HL-60 (cell line): ENCODE data around the gene DNAJC15.
"Not testable (repeated sequence)": the region's sequence is repeated elsewhere in the genome, so short reads cannot be mapped to it uniquely, and the experiment has no call there.

ENCODE experiments used
- DNase-seq, 2 experiments: peaks; one replicate each; pipeline ENCODE4 v3.0.0-alpha.2; 2010 to 2020; ENCODE audit warnings: low read depth in 1 of 2, low spot score in 1 of 2
- H3K27ac ChIP-seq: fragments of 250-450 bp; sonication (Bioruptor Pico); replicated peaks from 2 replicates; pipeline ENCODE4 v1.5.1; 2020; ENCODE audit warnings: mild to moderate bottlenecking, moderate library complexity
- H3K27me3 ChIP-seq: fragments of 250-450 bp; sonication (Bioruptor Pico); 2 replicates; pipeline ENCODE4 v1.5.1; 2021; ENCODE audit warnings: mild to moderate bottlenecking, moderate library complexity; ENCODE audit not compliant: insufficient read depth, poor library complexity, severe bottlenecking
- H3K4me3 ChIP-seq: replicated peaks from 2 replicates; pipeline ENCODE4 v1.5.1; 2011; ENCODE audit warnings: mild to moderate bottlenecking, control low read depth, low read length; ENCODE audit not compliant: insufficient read depth
- GABPA ChIP-seq: IDR thresholded peaks from 2 replicates; pipeline ENCODE4 v1.6.1; 2012; ENCODE audit warnings: low read depth
- POLR2AphosphoS5 ChIP-seq: IDR thresholded peaks from 2 replicates; pipeline ENCODE4 v1.6.1; 2012; ENCODE audit warnings: low read depth
- REST ChIP-seq: IDR thresholded peaks from 2 replicates; pipeline ENCODE4 v1.6.1; 2012; ENCODE audit warnings: low read depth; ENCODE audit not compliant: insufficient replicate concordance
- SPI1 ChIP-seq: IDR thresholded peaks from 2 replicates; pipeline ENCODE4 v1.6.1; 2012; ENCODE audit warnings: low read depth, mild to moderate bottlenecking, borderline replicate concordance
- TF ChIP-seq, protein P1 (sequence below): IDR thresholded peaks from one replicate; pipeline ENCODE4 v1.5.1; 2011; ENCODE audit warnings: low read length, control low read depth, inconsistent platforms; ENCODE audit not compliant: insufficient read depth

DNAJC15 gene

GRCh38 chr13:43058831-43059230 is 35.4 kb downstream of the DNAJC15 start:
- no peak overlapping the region for H3K4me3 ChIP-seq
- no peak for DNase-seq
- no peak overlapping the region for H3K27ac ChIP-seq
- no peak for TF ChIP-seq REST
- TF ChIP-seq, protein P1, sequence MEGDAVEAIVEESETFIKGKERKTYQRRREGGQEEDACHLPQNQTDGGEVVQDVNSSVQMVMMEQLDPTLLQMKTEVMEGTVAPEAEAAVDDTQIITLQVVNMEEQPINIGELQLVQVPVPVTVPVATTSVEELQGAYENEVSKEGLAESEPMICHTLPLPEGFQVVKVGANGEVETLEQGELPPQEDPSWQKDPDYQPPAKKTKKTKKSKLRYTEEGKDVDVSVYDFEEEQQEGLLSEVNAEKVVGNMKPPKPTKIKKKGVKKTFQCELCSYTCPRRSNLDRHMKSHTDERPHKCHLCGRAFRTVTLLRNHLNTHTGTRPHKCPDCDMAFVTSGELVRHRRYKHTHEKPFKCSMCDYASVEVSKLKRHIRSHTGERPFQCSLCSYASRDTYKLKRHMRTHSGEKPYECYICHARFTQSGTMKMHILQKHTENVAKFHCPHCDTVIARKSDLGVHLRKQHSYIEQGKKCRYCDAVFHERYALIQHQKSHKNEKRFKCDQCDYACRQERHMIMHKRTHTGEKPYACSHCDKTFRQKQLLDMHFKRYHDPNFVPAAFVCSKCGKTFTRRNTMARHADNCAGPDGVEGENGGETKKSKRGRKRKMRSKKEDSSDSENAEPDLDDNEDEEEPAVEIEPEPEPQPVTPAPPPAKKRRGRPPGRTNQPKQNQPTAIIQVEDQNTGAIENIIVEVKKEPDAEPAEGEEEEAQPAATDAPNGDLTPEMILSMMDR: no peak
- no peak for TF ChIP-seq POLR2AphosphoS5
- no peaks in the 10 kb centered on the region for H3K27me3 ChIP-seq

DNA sequence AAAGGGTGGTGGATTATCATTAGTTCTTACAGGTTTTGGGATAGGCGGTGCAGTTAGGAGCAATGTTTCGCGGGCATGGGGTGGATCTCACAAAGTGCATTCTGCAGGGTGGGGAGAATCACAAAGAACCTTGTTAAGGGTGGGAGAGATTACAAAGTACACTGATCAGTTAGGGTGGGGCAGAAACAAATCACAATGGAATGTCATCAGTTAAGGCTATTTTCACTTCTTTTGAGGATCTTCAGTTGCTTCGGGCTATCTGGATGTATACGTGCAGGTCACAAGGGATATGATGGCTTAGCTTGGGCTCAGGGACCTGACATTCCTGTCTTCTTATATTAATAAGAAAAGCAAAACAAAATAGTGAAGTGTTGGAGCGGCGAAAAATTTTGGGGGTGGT is 36.4 kb downstream of the DNAJC15 start:
- H3K27me3 ChIP-seq, H3K27ac ChIP-seq, DNase-seq, H3K4me3 ChIP-seq: not testable (repeated sequence)

DNA sequence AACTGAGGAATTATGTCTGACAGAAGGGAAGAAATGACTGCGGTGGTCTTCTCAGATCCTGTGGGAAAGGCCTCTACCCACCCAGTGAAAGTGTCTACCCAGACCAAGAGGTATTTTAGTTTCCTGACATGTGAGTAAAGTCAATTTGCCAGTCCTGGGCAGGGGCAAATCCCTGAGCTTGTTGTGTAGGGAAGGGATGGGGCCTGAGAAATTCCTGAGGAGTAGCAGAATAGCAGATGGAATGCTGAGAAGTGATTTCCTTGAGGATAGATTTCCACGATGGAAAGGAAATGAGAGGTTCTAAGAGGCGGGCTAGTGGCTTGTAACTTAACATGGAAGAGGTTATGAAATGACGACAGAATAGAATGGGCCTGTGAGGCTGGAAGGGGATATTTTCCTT is 37.4 kb downstream of the DNAJC15 start:
- not testable (repeated sequence) for H3K27ac ChIP-seq, H3K4me3 ChIP-seq, DNase-seq, H3K27me3 ChIP-seq

DNA sequence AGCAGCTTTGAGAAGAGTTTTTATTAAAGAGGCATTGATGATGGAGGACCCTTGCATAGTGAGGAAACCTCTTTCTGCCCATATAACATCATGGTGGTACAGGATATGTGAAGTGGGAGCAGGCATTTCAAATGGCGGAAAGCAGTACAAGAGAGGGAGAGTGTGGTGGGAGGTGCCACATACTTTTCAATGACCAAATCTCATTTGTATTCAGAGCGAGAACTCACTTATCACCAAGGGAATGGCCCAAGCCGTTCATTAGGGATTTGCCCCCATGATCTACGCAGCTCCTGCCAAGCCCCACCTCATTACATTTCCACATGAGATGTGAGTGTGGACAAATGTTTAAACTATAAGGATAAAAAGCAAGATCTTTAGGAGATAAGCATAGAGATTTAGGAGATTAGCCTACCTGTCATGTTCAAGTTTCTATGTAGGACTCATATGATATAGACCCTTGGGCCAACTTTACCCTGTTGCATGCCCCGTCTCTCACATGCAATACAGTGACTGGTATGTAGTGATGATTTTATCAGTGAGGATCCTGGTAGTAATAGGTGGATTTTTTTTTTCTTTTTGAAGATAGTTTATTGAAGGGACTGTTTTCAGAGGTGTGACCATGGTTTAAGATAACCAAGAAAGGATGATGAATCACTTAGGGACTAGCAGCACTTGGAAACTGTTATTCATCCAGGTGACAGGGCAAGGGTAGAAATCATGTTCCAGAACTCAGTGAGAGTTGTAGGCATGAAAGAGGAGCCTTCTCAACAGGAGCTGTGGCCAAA is 38.3 kb downstream of the DNAJC15 start:
- H3K27me3 ChIP-seq: no peaks in the 10 kb centered on the region
- no peak for TF ChIP-seq POLR2AphosphoS5
- TF ChIP-seq, protein P1: no peak
- no peak for TF ChIP-seq GABPA
- no peak for TF ChIP-seq SPI1
- TF ChIP-seq REST: no peak
- DNase-seq: no peak
- H3K27ac ChIP-seq: no peak overlapping the region
- no peak overlapping the region for H3K4me3 ChIP-seq

- DNase-seq: no peak
- Histone ChIP-seq H3K4me3 (no peak overlapping the region), H3K27me3 (no peaks in the 10 kb centered on the region), H3K27ac (no peak overlapping the region)
- TF ChIP-seq, protein P1: no peak
- TF ChIP-seq REST: no peak
- no peak for TF ChIP-seq SPI1
- no peak for TF ChIP-seq GABPA
- no peak for TF ChIP-seq POLR2AphosphoS5
These were observed 48.4 kb downstream of the DNAJC15 start for GRCh38 chr13:43071824-43072223.
